Calu3 (cell line): ENCODE measurements around the gene PCDHGA9. TPM values are rescaled to one million over a fixed set of nuclear protein-coding genes. Genes with fewer than 3 reads are reported as not detected.

Source experiments
- BruUV-seq: library from RNA; stranded (reverse); fragments of 400-500 nt; replicated peaks from 2 replicates; lab custom pipeline; 2021; lab: Mats Ljungman, UMichigan
- CTCF ChIA-PET: fragments of 300-600 bp; sonication (Branson Sonifier 250); formaldehyde crosslinking; loops from one replicate; lab custom pipeline; 2022; ENCODE audit warnings: antibody characterized with exemption; lab: Charles Lee
- DNase-seq: peaks from one replicate; pipeline ENCODE4 v3.0.0; 2022
- H3K27ac Mint-ChIP-seq: one replicate; pipeline ENCODE4 v1.8.0; 2022; ENCODE audit warnings: mixed read lengths; ENCODE audit not compliant: unreplicated experiment
- H3K27me3 Mint-ChIP-seq: one replicate; pipeline ENCODE4 v1.8.0; 2022; ENCODE audit warnings: mixed read lengths; ENCODE audit not compliant: unreplicated experiment
- H3K36me3 Mint-ChIP-seq: one replicate; pipeline ENCODE4 v1.8.0; 2022; ENCODE audit warnings: mild to moderate bottlenecking, moderate library complexity, mixed read lengths; ENCODE audit not compliant: insufficient read depth, unreplicated experiment
- H3K4me1 Mint-ChIP-seq: one replicate; pipeline ENCODE4 v1.8.0; 2022; ENCODE audit warnings: mild to moderate bottlenecking, low read depth, mixed read lengths; ENCODE audit not compliant: unreplicated experiment
- H3K4me3 Mint-ChIP-seq: one replicate; pipeline ENCODE4 v1.8.0; 2022; ENCODE audit warnings: mild to moderate bottlenecking, low read depth, moderate library complexity, mixed read lengths; ENCODE audit not compliant: unreplicated experiment
- H3K9me3 Mint-ChIP-seq: one replicate; pipeline ENCODE4 v1.8.0; 2022; ENCODE audit warnings: low read depth, mixed read lengths; ENCODE audit not compliant: unreplicated experiment
- intact Hi-C: fragments of 100-400 bp; cut with micrococcal nuclease; formaldehyde crosslinking; loops from one replicate; pipeline ENCODE4 v1.10.0; 2022; ENCODE audit not compliant: unreplicated experiment
- total RNA-seq: library from RNA; stranded (reverse); gene quantifications from 2 replicates; pipeline ENCODE4 v1.2.3, GENCODE V29; 2022
- TF ChIP-seq, protein P1 (sequence below): fragments of 200-600 bp; IDR thresholded peaks from one replicate; pipeline ENCODE4 v1.8.0; 2022; ENCODE audit warnings: antibody characterized with exemption; ENCODE audit not compliant: unreplicated experiment

Gene PCDHGA9
- total RNA-seq, 1 experiment from 2014 or later, result 18.1 TPM

DNA sequence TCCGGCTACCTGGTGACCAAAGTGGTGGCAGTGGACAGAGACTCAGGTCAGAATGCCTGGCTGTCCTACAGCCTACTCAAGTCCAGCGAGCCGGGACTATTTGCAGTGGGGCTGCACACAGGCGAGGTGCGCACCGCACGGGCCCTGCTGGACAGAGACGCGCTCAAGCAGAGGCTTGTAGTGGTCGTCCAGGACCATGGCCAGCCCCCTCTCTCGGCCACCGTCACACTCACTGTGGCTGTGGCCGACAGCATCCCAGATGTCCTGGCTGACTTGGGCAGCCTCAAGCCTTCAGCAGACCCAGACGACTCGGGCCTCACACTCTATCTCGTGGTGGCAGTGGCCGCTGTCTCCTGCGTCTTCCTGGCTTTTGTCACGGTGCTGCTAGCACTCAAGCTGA lies 45.6 kb upstream of the PCDHGA9 start:
- Mint-ChIP-seq H3K9me3 (peaks cover 19% of the 10 kb centered on the region), H3K27me3 (no peaks in the 10 kb centered on the region), H3K4me1 (no peaks in the 10 kb centered on the region), H3K36me3 (peaks cover 3% of the 10 kb centered on the region), H3K27ac (no peak overlapping the region), H3K4me3 (no peak overlapping the region)
- intact Hi-C loops, result no loop called here
- no peak for DNase-seq
- CTCF ChIA-PET, result no interaction called here
- TF ChIP-seq, protein P1, sequence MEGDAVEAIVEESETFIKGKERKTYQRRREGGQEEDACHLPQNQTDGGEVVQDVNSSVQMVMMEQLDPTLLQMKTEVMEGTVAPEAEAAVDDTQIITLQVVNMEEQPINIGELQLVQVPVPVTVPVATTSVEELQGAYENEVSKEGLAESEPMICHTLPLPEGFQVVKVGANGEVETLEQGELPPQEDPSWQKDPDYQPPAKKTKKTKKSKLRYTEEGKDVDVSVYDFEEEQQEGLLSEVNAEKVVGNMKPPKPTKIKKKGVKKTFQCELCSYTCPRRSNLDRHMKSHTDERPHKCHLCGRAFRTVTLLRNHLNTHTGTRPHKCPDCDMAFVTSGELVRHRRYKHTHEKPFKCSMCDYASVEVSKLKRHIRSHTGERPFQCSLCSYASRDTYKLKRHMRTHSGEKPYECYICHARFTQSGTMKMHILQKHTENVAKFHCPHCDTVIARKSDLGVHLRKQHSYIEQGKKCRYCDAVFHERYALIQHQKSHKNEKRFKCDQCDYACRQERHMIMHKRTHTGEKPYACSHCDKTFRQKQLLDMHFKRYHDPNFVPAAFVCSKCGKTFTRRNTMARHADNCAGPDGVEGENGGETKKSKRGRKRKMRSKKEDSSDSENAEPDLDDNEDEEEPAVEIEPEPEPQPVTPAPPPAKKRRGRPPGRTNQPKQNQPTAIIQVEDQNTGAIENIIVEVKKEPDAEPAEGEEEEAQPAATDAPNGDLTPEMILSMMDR, result no peak
- no TSS peak for BruUV-seq

DNA sequence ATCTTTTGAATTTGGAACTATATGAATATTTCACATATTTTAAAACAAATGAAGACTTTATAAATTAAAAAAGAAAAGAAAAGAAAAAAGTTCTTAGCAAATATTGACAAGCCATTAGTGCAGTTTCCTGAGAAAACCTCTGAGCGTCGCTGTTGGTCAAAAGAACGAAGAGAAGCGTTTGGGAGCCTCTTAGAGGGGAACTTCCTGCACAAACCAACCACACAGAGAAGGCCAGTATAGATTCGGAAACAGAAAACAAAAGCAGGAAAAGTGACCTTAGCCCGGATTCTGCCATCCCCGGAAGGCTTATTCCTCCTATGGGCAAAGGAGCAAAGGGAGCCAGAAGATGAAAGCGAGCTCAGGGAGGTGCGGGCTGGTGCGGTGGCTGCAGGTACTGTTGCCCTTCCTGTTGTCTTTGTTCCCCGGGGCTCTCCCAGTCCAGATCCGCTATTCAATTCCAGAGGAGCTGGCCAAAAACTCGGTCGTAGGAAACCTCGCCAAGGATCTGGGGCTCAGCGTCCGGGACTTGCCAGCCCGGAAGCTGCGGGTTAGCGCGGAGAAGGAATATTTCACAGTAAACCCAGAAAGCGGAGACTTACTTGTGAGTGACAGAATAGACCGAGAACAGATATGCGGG lies 42.7 kb upstream of the PCDHGA9 start, which contains the start of gene PCDHGB2:
Gene PCDHGB2 (plus strand): TSS at position 205 of the 637 bp plus-strand sequence. CDS start 142 bp downstream, at position 347.
- BruUV-seq, result no TSS peak
- peaks cover 23% of the 10 kb centered on the region for H3K9me3 Mint-ChIP-seq

DNA sequence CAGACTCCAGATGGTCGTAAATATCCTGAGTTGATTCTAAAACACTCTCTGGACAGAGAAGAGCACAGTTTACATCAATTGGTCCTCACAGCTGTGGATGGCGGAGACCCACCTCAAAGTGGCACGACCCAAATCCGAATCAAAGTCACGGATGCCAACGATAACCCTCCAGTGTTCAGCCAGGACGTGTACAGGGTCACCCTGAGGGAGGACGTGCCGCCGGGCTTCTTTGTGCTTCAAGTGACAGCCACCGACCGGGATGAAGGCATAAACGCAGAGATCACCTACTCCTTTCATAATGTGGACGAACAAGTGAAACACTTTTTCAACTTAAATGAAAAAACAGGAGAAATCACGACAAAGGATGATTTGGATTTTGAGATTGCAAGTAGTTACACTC lies 41.9 kb upstream of the PCDHGA9 start:
- Mint-ChIP-seq H3K27me3 (no peaks in the 10 kb centered on the region), H3K27ac (no peak overlapping the region), H3K4me1 (no peaks in the 10 kb centered on the region), H3K9me3 (peaks cover 25% of the 10 kb centered on the region), H3K36me3 (peaks cover 3% of the 10 kb centered on the region), H3K4me3 (no peak overlapping the region)
- CTCF ChIA-PET, result no interaction called here
- intact Hi-C loops, result no loop called here
- BruUV-seq, result no TSS peak
- TF ChIP-seq, protein P1, result no peak
- DNase-seq, result no peak

More for the DNA sequence above, 42.7 kb upstream of the PCDHGA9 start, which contains the start of gene PCDHGB2:
- Mint-ChIP-seq H3K27ac (no peak within 1 kb of the TSS), H3K4me1 (no peaks in the 10 kb centered on the region), H3K4me3 (no peak within 1 kb of the TSS), H3K36me3 (peaks cover 3% of the 10 kb centered on the region), H3K27me3 (no peaks in the 10 kb centered on the region)
- intact Hi-C loops, result no loop called here
- DNase-seq, result no peak
- CTCF ChIA-PET, result no interaction called here
- TF ChIP-seq, protein P1, result no peak

DNA sequence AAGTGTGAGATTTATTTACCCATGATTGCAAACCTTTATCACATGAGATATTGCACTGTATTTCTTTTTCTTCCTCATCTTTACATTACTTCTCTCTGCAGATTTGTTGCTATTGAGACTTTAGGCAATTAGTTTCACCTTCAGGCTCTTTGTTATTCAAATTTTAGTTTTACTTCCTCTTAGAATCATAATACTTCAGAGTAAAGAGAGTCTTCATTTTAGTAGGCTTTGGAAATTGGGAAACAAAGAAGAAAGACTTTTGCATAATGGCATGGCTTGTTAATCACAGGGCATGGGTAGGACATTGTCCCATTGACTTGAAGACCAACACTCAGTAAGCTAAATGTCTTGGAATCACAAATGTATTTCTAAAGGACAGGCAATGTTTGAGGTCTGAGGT lies 39.9 kb upstream of the PCDHGA9 start:
- no TSS peak for BruUV-seq
- TF ChIP-seq, protein P1, result no peak
- DNase-seq, result no peak
- Mint-ChIP-seq H3K27ac (no peak overlapping the region), H3K36me3 (peaks cover 3% of the 10 kb centered on the region), H3K4me3 (no peak overlapping the region), H3K4me1 (no peaks in the 10 kb centered on the region), H3K9me3 (peaks cover 26% of the 10 kb centered on the region), H3K27me3 (no peaks in the 10 kb centered on the region)
- intact Hi-C loops, result no loop called here
- CTCF ChIA-PET, result no interaction called here
